Activated naive CD4-positive, alpha-beta T cell treated with Interleukin-2 at 50 U/mL for 16 hours (primary cell): ENCODE measurements around the gene PRSS27.

ENCODE experiments used
- DNase-seq: peaks from one replicate; pipeline ENCODE4 v3.0.0-alpha.2; 2020

PRSS27 gene

DNA sequence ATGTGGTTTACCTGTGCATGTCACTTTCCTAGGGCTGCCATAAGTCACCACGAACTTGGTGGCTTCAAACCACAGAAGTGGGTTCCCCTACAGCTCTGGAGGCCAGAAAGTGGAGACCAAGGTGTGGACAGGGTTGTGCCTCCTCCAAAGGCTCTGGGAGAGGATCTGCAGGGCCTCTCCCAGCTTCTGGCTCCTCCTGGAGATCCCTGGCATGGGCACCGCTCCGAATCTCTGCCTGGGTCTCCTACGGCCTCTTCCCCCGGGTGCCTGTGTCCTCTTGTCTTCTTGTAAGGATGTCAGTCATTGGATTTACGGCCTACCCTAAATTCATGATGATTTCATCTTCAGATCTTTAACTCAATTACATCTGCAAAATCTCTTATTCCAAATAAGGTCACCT, 29.9 kb upstream of the PRSS27 start:
- DNase-seq, result no peak

GRCh38 chr16:2749476-2749875, 29.5 kb upstream of the PRSS27 start:
- no peak for DNase-seq

GRCh38 chr16:2748757-2749455, 28.9 kb upstream of the PRSS27 start:
- no peak for DNase-seq

GRCh38 chr16:2745961-2746360, 25.9 kb upstream of the PRSS27 start:
- no peak for DNase-seq

GRCh38 chr16:2745116-2745890, 25.3 kb upstream of the PRSS27 start:
- no peak for DNase-seq

- no peak for DNase-seq
Measured at GRCh38 chr16:2744711-2745110, 24.7 kb upstream of the PRSS27 start.

GRCh38 chr16:2743007-2743810, 23.2 kb upstream of the PRSS27 start:
- no peak for DNase-seq

DNA sequence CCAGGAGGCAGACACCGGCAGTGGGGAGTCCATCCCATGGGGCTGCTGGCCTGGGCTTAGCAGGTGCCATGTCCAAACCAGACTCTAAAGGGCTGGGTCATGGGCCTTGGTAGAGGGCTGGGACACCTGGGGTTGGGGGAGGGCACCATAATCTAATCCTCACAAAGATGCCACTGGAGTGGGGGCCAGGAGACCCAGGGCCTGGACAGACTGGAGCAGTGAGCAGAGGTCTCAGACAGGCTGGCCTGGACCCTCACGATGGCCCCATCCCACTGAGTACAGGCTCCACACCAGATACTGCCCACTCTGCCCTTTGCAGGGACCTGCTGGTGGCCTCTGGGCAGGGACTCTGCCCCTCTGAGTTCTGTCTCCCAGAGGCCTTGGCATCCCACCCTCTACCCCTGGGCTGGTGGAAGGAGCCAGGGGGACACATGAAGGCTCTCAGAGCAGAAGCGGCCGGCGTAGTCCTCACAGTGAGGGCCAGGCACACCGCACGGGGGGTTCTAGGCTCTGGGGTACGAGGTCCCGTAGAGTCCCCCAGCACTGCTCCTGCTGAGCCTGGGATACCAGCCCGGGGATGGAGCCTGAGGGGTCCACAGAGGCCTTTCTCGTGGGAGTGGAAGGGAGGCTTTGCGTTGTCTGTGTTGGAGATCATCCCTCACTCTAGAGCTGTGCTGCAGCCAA, 22.4 kb upstream of the PRSS27 start:
- DNase-seq, result no peak

DNA sequence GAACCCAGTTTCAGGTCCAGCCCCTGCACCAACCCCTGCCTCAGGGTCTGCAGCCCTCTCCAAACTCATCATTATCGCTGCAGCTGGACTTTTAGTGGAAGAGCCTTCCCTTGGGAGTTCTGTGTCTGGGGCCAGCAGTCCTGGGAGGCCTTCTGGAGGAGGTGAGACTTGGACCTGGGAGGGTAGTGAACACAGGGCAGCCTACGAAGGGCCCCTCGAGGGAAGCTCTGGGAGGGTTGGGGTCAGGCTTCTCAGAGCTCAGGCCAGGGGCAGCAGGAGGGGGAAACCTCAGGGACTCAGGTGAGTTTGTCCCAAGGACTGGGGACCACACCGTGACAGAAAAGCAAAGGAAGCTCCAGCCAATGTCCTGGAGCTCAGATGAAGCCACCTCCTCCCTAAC, 21.1 kb upstream of the PRSS27 start:
- DNase-seq, result no peak

GRCh38 chr16:2740476-2740875, 20.5 kb upstream of the PRSS27 start:
- no peak for DNase-seq

- no peak for DNase-seq
Measured at GRCh38 chr16:2739625-2740430, 19.8 kb upstream of the PRSS27 start.

- DNase-seq, result no peak
Measured at GRCh38 chr16:2738615-2739014, 18.6 kb upstream of the PRSS27 start.

- no peak for DNase-seq
Measured at GRCh38 chr16:2737895-2738418, 17.9 kb upstream of the PRSS27 start.

DNA sequence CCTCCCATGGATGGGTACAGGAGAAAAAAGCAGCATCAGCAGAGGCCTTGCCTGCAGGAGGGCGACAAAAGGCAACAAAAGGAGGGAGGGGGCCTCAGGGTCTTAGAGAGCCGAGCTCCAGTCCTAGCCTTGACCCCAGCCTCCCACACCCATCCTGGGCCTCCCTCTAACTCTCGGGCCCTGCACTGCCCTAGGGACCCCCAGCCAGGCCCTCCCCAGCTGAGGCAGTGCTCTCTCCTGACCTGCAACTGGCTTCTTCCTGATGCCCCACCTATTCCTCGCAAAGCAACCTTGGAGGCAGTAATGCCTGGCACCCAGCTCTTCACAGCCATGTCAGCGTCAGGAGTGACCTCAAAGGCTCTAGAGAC, 17.2 kb upstream of the PRSS27 start:
- DNase-seq, result no peak

GRCh38 chr16:2736476-2737237, 16.6 kb upstream of the PRSS27 start:
- no peak for DNase-seq

- DNase-seq, result no peak
Measured at GRCh38 chr16:2734844-2735515, 15.0 kb upstream of the PRSS27 start.

- no peak for DNase-seq
Measured at GRCh38 chr16:2728034-2728433, 8.0 kb upstream of the PRSS27 start.

DNA sequence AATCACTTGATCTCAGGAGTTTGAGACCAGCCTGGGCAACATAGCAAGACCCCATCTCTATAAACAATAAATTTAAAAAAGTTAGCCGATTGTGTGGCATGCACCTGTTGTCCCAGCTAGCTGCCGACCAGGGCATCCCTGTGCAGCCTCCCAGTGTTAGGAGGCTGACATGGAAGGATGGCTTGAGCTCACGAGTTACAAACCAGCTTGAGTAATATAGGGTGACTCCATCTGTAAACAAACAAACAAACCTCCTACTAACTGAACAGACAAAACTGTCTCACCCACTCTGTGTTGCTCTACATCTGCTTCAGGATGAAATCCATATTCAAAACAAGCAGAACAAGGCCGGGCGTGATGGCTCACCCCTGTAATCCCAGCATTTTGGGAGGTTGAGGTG, 6.9 kb upstream of the PRSS27 start:
- DNase-seq, result no peak

DNA sequence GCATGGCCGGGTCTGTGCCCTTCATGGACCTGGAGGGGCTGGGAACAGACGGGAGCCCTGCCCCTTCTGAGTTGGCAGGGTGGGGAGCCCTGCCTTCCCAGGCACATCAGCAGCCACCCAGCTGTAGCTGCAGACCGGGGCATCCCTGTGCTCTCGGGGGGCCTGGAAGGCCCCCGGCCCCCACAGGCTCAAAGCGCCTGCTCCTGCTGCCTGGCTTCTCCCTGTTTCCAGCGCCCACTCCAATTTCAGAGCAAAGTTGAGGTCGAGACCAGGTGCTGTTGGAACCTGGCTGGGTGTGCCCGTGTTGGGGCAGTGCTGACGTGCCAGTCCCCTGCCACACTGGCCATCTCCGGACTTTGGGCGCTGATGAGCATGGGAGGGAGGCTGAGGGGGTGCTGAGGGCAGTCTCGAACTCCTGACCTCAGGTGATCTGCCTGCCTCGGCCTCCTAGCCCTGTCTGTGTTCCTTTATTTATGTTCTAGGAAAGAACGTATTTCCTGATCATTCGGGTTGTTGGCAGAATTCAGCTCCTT, 4.9 kb upstream of the PRSS27 start:
- DNase-seq, result no peak

DNA sequence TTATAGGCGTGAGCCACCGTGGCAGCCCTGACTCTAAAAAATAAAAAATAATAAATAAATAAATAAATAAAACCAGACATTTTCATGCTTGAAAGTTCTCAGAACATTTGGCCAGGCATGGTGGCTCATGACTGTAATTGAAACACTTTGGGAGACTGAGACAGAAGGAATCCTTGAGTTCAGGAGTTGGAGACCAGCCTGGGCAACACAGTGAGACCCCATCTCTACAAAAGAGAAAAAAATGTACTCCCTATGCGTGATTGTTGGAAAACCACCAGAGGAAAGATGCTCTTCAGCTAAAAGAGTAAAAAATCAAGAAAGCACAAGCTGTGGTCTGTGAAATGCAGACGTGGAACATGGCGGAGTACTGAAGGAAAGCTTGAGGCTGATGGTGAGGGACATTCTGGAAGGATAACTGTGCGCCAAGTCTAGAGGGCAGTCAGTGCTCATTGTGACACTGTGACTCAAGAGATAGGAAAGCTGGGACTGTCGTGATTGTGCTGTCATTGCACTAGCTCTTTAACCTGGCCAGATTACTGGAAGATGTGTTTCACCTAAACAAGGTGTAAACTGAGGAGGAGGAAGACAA, 4.2 kb upstream of the PRSS27 start:
- no peak for DNase-seq
